Left renal cortex interstitium (tissue), 4 donors: ENCODE measurements around the gene NELFCD. TPM values are rescaled to one million over a fixed set of nuclear protein-coding genes. Genes with fewer than 3 reads are reported as not detected.

ENCODE experiments used
- DNase-seq, 4 donors: peaks; one replicate each; pipeline ENCODE4 v3.0.0-alpha.2; 2013; ENCODE audit warnings: low read depth in 4 of 4, low spot score in 2 of 4, missing footprints in 1 of 4
- polyA plus RNA-seq, 4 donors: library from polyadenylated mRNA; unstranded; fragments of 120-200 nt; gene quantifications; one replicate each; pipeline ENCODE4 v1.2.1, GENCODE V29; 2013; ENCODE audit not compliant: insufficient read length in 4 of 4

NELFCD gene
- polyA plus RNA-seq, 4 donors = 108 to 159 (median 127) TPM

- no peak for DNase-seq
Measured at GRCh38 chr20:58992911-58993310, 11.9 kb downstream of the NELFCD start.

GRCh38 chr20:58993332-58994248 lies 12.5 kb downstream of the NELFCD start:
- DNase-seq = no peak

- no peak for DNase-seq
Measured at GRCh38 chr20:58994390-58995159, 13.5 kb downstream of the NELFCD start.

- DNase-seq = no peak
Measured at GRCh38 chr20:58995461-58996225, 14.6 kb downstream of the NELFCD start.

DNA sequence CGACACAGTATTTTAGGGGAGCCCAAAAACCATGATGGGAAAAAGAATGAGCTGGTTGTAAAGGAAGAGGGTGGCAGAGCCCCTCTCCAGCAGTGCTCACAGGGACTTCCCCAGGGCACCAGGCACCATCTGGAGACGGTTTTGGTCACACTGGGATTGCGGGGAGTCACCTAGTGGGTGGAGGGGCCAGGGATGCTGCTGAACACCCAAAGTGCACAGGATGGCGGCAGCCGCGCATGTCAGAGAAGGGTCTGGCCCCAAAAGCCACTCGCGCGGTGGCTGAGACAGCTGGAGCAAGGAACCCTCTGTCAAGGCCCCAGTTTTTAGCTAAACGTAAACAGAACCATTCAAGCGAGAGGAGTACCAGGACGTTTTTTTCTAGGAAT lies 15.2 kb downstream of the NELFCD start:
- no peak for DNase-seq

- no peak for DNase-seq
Measured at GRCh38 chr20:58997141-58997770, 16.2 kb downstream of the NELFCD start.

GRCh38 chr20:58998656-58999055 lies 17.6 kb downstream of the NELFCD start:
- no peak for DNase-seq

- no peak for DNase-seq
Measured at GRCh38 chr20:59000326-59000725, 19.3 kb downstream of the NELFCD start.

DNA sequence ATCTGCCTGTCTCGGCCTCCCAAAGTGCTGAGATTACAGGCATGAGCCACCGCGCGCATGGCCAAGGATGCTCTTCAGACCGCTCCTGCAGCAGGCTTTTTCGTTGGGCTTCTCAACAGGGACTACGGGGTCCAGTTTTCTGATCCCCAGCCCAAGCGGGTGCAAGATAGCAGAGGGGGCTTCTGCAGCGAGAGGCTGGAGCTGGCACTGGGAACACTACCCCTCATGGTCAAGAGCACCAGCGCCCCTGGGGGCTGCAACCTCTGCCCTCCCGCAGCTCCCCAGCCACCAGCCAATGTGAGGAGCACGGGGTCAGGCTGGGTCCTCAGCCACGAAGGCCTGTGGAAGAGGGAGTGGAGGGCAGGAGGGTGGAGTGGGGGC lies 20.0 kb downstream of the NELFCD start:
- DNase-seq = no peak

- DNase-seq = no peak
Measured at GRCh38 chr20:59001449-59002171, 20.6 kb downstream of the NELFCD start.

DNA sequence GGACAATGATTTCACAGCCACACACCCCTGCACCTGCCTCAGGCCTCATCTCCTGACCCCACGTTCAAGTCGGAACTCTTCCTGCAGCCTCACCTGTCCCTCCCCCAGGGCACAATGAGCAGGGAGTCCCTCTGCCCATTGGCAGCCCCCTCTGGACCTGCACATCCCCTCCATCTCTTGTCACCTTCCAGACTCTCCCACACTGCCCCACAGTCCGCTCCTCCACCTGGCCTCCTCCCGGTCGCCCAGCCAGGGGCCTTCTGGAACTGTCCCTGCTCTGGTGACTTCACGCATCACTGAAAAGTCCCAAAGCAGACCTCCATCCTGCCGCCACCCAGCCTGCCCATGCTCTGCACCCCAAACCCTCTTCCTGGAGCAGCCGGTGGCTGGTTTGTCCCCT lies 21.3 kb downstream of the NELFCD start:
- no peak for DNase-seq

GRCh38 chr20:59002874-59003399 lies 21.9 kb downstream of the NELFCD start:
- no peak for DNase-seq

DNA sequence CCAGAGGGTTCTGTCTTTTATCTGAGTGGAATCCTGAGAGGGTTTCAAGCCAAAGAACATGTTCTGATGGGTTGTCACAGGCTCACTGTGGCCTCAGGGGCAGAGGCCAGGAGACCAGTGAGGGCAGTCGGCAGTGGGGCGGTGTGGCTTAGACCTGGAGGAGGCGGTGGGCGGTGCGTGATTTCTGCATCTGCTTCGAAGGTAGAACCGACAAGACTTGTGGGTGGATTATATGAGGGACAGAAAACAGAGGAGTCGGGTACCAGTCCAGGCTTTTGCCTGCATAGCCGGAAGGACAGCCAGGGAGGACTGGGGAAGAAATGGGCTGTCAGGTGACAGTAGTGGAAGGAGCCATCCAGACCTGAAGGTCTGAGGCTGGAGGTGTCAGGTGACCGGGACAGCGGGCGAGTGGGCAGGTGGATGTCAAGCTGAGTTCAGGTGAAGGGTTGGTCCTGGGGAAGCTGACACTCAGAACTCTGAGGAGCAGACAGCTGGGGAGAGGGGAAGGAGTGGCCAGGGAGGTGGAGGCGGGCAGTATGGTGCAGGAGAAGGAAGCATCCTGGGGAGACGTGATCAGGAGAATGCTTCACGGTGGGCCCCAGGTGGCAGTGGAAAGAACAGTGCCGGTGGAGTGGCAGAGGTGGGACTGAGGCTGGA lies 22.9 kb downstream of the NELFCD start:
- no peak for DNase-seq

DNA sequence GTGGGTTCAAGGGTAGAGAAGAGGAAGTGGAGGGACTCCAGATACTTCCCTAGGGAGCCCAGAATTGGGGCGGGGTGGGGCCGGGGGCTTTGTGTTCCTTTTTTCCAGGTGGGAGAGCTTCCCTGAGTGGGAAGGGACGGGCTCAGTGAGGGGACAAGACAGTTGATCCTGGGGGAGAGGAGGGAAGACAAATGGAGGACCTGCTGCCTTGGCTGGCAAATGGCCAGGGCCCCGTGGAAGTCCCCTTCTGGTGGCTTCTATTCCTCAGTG lies 23.4 kb downstream of the NELFCD start:
- DNase-seq = no peak

GRCh38 chr20:59004763-59005522 lies 23.9 kb downstream of the NELFCD start:
- DNase-seq = no peak

GRCh38 chr20:59005523-59006166 lies 24.6 kb downstream of the NELFCD start:
- no peak for DNase-seq

- no peak for DNase-seq
Measured at GRCh38 chr20:59006167-59006863, 25.3 kb downstream of the NELFCD start.
